SK-N-DZ (cell line): ENCODE measurements around the gene VIT.
"Not testable (repeated sequence)": the region's sequence is repeated elsewhere in the genome, so short reads cannot be mapped to it uniquely, and the experiment has no call there.

ENCODE experiments used
- DNase-seq: peaks from one replicate; pipeline ENCODE4 v3.0.0-alpha.2; 2015; ENCODE audit warnings: low spot score

The VIT gene

GRCh38 chr2:36677386-36677785 lies 19.1 kb upstream of the VIT start:
- DNase-seq: no peak

DNA sequence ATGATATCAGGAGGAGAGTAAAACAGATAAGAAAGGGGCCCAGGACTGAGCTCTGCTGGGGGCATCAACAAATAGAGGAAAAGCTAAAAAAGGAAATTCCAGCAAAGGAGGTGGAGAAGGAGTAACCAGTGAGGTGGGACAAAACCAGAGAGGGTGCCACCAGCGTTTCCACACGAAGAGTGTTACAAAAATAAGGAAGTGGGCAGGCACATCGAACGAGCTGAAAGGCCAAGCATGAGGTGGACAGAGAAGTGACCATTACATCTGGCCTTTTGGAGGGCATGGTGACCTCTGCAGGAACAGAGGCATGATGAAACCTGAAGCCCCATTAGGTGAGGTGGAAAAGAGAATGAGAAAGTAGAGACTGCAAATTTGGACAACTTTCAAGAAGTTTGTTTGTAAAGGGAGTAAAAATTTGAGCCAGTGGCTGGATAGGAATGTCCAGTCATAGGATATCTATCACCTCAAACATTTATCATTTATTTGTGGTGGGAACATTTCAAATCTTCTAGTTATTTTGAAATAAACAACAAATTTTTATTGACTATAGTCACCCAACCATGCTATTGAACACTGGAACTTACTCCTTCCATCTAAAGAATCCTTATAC lies 18.4 kb upstream of the VIT start:
- DNase-seq: no peak

DNA sequence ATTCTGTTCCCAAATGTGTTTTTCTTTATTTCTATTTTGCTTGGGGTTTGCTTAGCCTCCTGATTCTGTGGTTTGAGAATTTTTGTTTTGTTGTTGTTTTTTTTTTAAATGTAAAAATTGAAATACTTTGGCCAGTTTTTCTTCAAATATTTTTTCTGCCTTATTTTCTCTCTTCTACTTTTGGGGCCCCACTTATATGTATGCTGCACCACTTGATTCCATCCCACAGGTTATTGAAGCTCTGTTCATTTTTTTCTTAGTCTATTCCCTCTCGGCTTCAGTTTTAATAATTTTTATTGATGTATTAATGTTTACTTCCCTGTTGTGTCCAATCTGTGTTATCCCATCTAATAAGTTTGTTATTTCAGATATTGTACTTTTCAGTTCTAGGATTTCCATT lies 17.7 kb upstream of the VIT start:
- DNase-seq: no peak

DNA sequence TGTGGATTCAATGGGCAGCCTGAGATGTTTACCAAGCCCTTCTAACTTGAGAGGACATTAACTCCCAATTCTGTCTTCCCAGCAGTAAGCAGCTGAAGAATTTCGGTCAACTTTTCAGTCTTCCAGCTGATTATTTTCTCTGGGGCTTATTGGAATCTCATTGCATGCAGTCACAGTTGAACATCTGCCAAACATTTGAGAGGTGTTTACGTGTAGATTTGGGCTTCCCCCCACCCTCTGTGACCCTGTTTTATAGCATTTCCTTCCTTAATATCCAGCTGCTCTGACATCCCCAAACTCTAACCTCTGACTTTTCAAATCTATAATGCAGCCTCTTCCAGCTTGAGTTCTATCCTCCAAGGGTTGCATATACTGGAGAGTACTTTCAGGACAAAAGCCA lies 16.5 kb upstream of the VIT start:
- no peak for DNase-seq

DNA sequence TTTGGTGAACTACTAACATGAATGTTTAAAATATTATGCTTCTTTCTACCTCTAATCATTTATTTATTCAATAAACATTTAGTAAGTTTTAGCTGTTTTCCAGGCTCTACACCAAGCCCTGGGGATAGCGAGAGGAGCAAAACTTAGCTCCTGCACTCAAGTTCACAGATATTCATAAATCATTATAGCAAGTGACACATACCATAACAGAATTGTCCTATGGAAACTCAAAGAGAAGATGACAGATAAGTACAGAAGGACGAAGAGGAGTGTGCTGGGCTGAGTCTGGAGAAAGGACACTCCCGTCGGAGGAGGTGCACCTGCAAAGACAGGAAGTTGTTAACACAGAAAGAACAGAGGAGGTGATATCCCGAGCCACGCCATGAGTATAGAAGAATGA lies 13.9 kb upstream of the VIT start:
- DNase-seq: no peak

- no peak for DNase-seq
These were observed 13.5 kb upstream of the VIT start for GRCh38 chr2:36683002-36683401.

DNA sequence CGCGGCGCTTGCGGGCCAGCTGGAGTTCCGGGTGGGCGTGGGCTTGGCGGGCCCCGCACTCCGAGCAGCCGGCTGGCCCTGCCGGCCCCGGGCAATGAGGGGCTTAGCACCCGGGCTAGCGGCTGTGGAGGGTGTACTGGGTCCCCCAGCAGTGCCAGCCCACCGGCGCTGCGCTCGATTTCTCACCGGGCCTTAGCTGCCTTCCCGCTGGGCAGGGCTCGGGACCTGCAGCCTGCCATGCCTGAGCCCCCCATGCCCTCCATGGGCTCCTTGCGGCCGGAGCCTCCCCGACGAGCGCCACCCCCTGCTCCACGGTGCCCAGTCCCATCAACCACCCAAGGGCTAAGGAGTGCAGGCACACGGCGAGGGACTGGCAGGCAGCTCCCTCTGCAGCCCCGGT lies 8.2 kb upstream of the VIT start:
- not testable (repeated sequence) for DNase-seq

DNA sequence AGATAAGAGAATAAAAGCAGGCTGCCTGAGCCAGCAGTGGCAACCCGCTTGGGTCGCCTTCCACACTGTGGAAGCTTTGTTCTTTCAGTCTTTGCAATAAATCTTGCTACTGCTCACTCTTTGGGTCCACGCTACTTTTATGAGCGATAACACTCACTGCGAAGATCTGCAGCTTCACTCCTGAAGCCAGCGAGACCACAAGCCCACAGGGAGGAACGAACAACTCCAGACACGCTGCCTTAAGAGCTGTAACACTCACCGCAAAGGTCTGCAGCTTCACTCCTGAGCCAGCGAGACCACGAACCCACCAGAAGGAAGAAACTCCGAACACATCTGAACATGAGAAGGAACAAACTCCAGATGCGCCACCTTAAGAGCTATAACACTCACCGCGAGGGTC lies 7.5 kb upstream of the VIT start:
- not testable (repeated sequence) for DNase-seq

- DNase-seq: no peak
These were observed 4.4 kb upstream of the VIT start for GRCh38 chr2:36692121-36692520.

DNA sequence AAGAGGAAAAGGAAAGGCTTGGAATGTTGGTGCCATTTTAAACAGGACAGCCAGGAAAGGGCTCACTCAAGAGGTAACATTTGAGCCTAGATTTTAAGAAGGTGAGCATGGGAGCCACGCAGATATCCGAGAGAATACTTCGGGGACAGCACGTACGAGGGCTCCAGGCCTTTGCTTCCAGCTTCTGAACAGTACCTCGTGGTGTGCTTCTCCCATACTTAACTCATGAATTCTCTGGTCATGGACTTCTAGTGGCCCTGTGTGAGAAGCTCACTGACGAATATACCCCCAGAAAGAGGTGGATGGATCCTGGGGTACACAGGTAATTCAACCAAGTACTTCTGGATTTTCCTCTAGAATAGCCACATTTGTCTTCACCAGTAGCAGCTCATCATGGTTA lies 2.7 kb upstream of the VIT start:
- DNase-seq: no peak

- no peak for DNase-seq
These were observed 626 bp upstream of the VIT start for GRCh38 chr2:36695746-36696415.

DNA sequence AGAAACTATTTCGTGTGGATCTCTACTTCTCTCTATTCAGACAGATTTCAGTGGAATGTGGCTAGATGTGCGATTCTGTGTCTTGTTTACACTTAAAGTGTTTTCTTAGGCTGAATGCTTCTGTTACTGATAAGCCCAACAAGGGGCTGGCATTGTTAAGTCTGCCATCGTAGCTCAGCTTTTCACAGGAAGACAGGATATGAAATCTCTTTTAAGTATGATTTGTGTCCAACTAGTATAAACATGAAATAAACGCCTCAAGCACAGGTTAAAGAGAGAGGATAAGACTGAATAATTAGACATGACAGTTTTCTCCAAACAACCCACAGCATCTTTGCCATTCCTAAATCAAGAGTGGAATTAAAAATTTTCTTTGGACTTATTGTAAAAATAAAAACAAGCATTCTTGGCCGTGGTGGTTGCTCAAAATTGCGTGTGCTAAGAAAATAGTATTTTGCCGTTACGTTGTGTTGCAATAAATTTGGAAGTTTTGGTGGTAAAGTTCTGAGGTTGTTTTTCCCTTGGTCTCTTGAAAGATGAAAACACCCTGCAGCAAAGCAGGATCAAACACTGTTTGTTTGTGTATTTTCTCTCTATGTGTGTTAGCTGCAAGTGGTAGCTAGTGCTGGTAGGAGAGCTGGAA lies 1.0 kb downstream of the VIT start:
- no peak for DNase-seq

GRCh38 chr2:36698993-36699392 lies 2.5 kb downstream of the VIT start:
- no peak for DNase-seq

DNA sequence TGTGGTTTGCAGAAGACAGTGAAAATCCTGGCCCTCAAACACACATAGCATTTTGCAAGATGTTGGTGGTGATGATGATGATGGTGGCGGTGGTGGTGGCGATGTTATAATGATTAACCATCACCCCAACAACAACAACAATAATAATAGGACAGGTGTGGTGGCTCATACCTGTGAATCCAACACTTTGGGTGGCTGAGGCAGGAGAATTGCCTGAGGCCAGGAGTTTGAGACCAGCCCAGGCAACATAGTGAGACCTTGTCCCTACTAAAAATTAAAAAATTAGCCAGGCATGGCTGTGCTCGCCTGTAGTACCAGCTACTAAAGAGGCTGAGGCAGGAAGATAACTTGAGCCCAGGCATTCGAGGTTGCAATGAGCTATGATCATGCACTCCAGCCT lies 3.8 kb downstream of the VIT start:
- no peak for DNase-seq

- no peak for DNase-seq
These were observed 4.9 kb downstream of the VIT start for GRCh38 chr2:36701391-36701795.

DNA sequence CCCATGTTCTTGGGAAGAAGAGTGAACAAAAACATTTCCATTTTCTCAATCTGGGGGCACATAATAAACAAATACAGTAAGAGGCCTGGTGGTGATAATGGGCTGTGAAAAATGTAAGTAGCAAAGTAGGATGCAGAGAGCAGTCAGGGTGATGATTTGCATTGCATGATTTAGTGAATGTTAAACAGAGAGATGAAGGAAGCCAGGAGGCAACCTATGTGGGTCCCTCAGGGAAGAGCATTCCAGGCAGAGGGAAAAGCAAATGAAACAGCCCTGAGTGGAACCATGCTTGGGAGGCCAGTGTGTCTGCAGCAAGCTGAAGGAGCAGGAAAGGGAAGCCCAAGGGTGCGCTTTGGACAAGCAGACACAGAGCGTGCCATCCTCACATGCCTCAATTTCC lies 5.4 kb downstream of the VIT start:
- DNase-seq: no peak

- DNase-seq: no peak
These were observed 6.3 kb downstream of the VIT start for GRCh38 chr2:36702781-36703180.

GRCh38 chr2:36704475-36705150 lies 8.1 kb downstream of the VIT start:
- no peak for DNase-seq

GRCh38 chr2:36705326-36706020 lies 9.0 kb downstream of the VIT start:
- DNase-seq: no peak

DNA sequence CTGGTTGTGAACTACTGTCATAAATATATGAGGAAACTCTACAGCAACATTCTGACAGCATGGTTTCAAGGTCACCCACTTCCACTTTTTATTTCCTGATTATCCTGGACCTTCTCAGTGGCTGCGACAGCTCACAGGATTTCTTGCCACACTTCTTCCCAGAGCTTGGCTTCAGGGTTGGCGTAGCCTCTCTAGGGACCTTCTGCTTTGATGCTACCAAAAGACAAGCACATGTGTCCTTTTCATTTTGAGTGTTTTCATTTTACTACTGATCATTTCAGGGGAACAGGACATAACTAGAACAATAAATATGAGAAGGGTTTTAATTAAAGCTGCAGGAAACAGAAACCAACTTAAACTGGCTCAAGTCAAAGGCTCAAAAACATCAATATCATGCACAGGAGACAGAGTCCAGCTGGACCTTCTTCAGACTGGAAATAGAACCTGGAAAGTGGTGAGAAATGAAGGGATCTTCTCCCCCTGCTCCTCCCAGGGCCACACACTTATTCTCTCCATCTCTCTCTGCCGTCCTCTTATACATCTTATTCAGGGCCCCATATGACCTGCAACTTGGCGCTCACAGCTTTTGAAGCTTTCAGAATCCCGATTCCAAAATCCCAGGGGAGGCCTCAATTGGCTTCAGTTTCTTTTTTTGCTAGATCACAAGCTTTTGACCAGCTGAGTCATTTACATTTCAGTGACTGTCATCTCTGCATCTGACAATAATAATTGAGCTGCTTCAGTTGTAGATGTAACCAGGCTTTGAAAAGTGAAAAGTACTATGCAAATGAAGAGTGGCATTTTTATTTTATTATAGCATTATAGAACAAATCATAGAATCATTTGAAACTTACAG lies 9.7 kb downstream of the VIT start:
- DNase-seq: no peak

- no peak for DNase-seq
These were observed 10.5 kb downstream of the VIT start for GRCh38 chr2:36707050-36707449.
